Activated CD4-positive, alpha-beta T cell treated with anti-CD3 and anti-CD28 coated beads, Interleukin-2, amount 50 U/mL, for 48 hours (primary cell): Measurements from ENCODE around the gene PCMTD2.

ENCODE experiments used
- DNase-seq, 2 experiments: peaks; one replicate each; pipeline ENCODE4 v3.0.0-alpha.2; 2020

PCMTD2 gene

GRCh38 chr20:64255361-64256281 is at the start of gene PCMTD2:
PCMTD2 (plus strand) TSS chr20:64255748; CDS start chr20:64259966, 4,218 bp downstream.
- peak; percentile 78 to 80 for DNase-seq

GRCh38 chr20:64206614-64207013 is 48.9 kb upstream of the PCMTD2 start:
- DNase-seq = no peak

- no peak for DNase-seq
Measured at GRCh38 chr20:64207641-64208590, 47.6 kb upstream of the PCMTD2 start.

DNA sequence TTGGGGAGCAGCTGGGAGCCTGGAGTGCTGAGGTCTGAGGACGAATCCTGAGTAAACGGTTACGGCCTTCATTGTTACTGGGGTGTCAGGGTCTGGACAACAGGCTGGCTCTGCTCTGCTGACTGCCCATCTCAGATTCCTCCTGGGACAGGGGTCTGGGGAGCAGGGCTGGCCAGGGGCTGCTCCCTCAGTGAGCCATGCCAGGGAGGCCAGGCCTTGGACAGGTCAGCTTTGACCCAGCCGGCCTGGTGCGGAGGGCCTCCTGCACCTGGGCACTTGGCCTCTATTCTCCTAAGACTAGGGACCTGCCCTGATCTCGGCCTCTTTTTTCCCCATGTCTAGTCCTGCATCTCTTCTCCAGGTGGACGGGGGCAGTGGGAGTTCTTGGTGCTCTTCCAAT is 46.4 kb upstream of the PCMTD2 start:
- DNase-seq = no peak

DNA sequence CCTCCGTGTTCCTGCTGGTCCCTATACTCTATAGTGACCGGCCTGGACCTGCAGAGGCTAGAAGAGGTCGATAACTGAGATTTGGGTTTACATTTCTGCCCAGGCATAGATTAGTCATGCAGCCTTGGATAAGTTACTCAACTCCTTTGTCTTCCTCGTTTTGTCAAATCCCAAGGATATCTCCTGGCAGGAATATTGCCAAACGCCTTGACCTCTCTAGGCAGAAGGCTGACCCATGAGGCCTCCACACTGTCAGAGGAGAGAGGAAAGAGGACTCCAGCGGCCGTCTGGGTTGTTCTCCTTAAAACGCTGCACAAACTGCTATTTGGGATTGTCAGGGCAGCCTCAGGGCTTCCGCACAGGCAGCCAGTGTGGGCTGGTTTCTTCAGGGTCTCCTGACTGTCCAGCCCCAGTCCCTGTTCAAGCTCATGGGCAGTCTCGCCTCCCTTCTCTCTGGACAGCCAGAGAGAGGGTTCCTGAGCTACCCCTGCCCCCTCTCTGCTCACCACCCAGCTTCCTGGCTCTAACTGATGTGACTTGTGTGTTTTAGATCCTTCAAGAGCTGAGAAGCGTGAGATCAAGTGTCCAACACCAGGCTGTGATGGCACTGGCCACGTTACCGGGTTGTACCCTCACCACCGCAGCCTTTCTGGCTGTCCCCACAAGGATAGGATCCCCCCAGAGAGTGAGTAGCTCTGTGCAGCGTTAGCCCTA is 44.7 kb upstream of the PCMTD2 start:
- DNase-seq = no peak

GRCh38 chr20:64211874-64212658 is 43.5 kb upstream of the PCMTD2 start:
- DNase-seq = no peak

- no peak for DNase-seq
Measured at GRCh38 chr20:64212755-64213154, 42.8 kb upstream of the PCMTD2 start.

GRCh38 chr20:64214113-64214512 is 41.4 kb upstream of the PCMTD2 start:
- DNase-seq = no peak

GRCh38 chr20:64214952-64215351 is 40.6 kb upstream of the PCMTD2 start:
- no peak for DNase-seq

- DNase-seq = no peak
Measured at GRCh38 chr20:64216036-64216435, 39.5 kb upstream of the PCMTD2 start.

- no peak for DNase-seq
Measured at GRCh38 chr20:64216910-64217309, 38.6 kb upstream of the PCMTD2 start.

DNA sequence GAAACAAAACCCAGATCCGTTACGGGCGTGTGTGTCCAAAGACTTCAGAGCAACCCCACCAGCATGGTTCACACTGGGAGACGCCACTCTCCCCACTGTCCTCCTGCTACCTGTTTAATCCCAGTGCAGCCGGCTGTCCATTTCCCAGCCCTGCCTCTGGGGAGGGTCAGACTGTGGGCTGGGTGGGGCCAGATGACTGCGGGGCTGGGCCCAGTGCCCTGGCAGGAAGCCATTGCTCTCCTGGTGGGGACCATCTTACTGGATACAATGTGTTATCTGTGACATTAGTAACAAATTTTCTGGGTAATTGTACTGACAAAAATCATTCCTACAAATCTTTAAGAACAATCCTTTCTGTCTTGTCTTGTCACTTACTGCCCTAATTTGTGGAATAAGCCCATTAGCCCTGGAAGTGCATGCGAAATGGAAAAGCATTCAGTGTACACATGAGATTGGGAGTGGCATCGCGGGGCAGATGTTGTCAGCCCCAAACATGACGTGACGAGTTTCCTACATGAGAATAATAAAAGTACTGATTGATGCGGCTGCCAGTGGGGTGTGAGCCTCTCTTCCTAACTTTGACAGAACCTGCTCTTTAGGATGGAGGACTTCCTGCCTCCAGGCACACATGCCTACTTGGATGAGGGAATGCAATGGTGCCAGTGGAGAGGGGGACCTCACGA is 37.9 kb upstream of the PCMTD2 start:
- DNase-seq = no peak

- no peak for DNase-seq
Measured at GRCh38 chr20:64219202-64219601, 36.3 kb upstream of the PCMTD2 start.

GRCh38 chr20:64219730-64220129 is 35.8 kb upstream of the PCMTD2 start:
- no peak for DNase-seq

DNA sequence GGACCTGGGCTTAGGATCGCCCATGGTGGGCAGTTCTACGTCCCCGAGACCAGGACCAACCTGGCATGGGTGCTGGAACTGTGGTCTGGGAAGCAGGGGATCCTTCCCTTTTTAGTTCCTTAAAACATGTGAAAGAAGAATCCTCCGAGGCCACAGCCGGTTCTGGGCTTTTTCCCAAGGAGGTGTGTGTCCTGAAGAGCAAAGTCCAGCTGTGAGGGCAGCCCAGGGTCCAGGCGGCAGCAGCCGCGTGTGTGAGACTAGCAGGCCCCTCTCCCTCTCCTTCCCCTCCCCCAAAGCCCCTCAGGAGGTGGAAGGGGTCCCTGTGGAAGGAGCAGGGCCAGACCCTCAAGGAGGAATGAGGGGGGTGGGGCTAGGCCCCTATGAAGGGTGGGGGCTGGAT is 35.1 kb upstream of the PCMTD2 start:
- no peak for DNase-seq

- DNase-seq = no peak
Measured at GRCh38 chr20:64220891-64221527, 34.5 kb upstream of the PCMTD2 start.

DNA sequence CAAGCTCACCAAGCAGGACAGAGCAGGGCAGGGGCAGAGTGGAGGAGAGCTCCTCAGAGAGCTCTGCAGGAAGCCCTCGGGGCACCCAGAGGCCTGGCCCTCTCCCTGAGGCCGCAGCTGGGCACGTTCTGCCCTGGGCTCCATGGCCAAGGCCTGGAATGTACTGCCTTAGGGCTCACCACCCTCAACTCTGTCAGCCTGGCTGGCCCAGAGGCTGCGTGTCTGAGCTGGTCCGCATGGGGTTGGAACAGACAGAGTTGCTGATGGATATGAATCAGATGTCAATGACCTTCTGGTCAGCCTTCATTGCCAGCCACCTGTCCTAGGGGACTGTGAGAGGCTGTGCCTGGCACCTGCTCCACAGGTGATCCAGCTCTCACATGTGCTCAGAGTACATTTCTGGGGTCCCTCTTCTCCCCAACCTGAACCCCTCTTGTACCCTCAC is 33.2 kb upstream of the PCMTD2 start:
- no peak for DNase-seq

GRCh38 chr20:64222851-64223525 is 32.6 kb upstream of the PCMTD2 start:
- no peak for DNase-seq

DNA sequence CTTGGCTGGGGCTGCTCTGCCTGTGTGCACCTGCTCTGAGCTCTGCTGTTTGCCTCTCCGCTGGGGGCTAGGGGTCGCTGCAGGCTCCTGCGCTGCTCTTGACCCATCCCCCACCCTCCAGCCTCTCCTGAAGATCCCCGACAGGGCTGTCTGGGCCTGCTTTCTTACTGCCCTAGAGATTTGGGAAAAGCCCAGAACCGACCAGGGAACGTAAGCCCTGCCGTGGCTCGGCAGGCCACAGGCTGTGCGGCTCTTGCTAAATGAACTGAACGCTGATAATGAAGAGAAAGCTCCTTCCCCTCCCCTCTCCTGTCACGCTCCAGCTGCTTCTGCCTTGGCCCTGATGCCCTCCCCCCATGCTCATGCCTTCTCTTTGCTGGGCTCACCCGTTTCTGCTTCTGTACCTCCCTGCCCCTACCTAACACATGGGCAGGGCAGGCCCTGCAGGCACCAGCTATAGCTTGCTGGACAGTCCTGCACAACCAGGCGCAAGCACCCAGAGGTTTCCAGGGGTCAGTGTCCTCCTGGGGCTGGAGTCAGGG is 32.0 kb upstream of the PCMTD2 start:
- no peak for DNase-seq
